Measurements from ENCODE around the gene ATN1. TPM values are rescaled to one million over a fixed set of nuclear protein-coding genes. Genes with fewer than 3 reads are reported as not detected.
"Not testable (repeated sequence)": the region's sequence is repeated elsewhere in the genome, so short reads cannot be mapped to it uniquely, and the experiment has no call there.

ATN1 gene
- total and polyA plus RNA-seq, 2 donors (not counting 1 experiment from before 2014, with no cell fraction given) = 9.4 to 21.5 TPM

DNA sequence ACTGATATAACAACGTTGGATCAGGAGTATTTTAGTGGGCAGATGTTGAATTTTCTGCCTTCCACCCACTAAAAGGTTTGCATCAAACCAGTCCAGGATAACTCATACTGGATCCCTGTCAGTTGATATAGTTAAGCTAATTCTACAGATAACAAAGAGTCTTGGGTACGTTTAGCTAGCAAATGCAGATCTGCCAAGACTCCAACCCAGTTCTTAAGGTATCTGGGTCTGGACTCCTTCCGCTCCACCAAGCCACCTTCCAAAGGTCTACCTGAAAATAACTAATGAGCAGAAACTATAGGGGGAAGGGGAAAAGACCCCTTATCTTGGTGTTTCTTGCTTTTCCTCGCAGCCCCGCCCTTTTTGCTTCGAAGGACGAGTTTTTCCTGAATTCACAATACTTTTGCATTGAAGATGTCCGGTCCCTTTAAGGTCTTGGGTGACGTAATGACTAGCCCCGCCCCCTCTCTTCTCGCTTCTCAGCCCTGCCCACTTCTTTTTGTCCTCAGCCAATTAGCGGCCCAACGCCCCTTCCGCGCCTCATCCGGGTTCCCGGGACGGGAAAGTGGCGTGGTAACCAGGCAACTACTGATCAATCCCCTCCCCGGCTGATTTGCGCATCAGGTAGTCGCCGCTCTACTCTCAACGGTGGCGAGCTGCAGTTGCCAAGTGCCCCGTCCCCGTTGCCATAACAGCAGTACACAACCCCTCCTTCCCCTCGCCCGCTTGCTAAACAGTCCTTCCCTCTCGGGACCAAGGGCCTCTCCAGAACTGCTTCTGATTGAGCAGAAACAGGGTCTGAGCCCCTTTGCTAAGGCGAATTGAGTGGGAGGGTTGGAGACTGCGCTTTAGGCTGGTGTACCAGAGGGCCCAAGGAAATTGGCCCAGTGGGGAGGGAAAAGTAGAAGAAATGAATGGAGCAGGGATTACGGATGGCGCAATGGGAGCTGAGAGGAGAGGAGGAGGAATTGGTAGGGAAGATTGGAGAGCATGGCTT, 23.2 kb upstream of the ATN1 start, which contains the start of gene LRRC23:
TSS of gene LRRC23 (plus strand) at position 543 of the 997 bp plus-strand sequence. CDS start 812 bp downstream, outside the sequence.
- Histone ChIP-seq H2AFZ (ENCODE audit: low read length) (peak within 1 kb of the TSS; percentile 82), H4K20me1 (ENCODE audit: control insufficient read depth, extremely low read depth, insufficient read depth, low read length) (no peaks in the 10 kb centered on the region), H3K4me2 (ENCODE audit: extremely low read depth, insufficient read depth, low read length) (peak within 1 kb of the TSS; percentile 93), H3K79me2 (ENCODE audit: control insufficient read depth, insufficient read depth, low read length) (no peaks in the 10 kb centered on the region), H3K27ac (ENCODE audit: insufficient read depth, low read length) (peak within 1 kb of the TSS; percentile 75), H3K9ac (ENCODE audit: insufficient read depth, low read length) (peak within 1 kb of the TSS; percentile 66), H3K4me3 (replicated peaks in 1 of 4; ENCODE audit: control extremely low read depth in 1 of 4, insufficient read depth in 1 of 4, low read depth in 3 of 4, low read length in 4 of 4) (peak within 1 kb of the TSS; percentile 54 to 89 (median 70)), H3K9me3 (ENCODE audit: control insufficient read depth, insufficient read depth, low read depth, low read length) (no peaks in the 10 kb centered on the region), H3K4me1 (ENCODE audit: control insufficient read depth, extremely low read depth, insufficient read depth, low read length) (peaks cover 2% of the 10 kb centered on the region), H3K27me3 (ENCODE audit: control insufficient read depth, insufficient read depth, low read length) (no peaks in the 10 kb centered on the region), H3K36me3 (ENCODE audit: control insufficient read depth, insufficient read depth, low read length) (no peaks in the 10 kb centered on the region)
- TF ChIP-seq, protein P1, sequence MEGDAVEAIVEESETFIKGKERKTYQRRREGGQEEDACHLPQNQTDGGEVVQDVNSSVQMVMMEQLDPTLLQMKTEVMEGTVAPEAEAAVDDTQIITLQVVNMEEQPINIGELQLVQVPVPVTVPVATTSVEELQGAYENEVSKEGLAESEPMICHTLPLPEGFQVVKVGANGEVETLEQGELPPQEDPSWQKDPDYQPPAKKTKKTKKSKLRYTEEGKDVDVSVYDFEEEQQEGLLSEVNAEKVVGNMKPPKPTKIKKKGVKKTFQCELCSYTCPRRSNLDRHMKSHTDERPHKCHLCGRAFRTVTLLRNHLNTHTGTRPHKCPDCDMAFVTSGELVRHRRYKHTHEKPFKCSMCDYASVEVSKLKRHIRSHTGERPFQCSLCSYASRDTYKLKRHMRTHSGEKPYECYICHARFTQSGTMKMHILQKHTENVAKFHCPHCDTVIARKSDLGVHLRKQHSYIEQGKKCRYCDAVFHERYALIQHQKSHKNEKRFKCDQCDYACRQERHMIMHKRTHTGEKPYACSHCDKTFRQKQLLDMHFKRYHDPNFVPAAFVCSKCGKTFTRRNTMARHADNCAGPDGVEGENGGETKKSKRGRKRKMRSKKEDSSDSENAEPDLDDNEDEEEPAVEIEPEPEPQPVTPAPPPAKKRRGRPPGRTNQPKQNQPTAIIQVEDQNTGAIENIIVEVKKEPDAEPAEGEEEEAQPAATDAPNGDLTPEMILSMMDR (conservative IDR thresholded peaks at IDR 0.05 in 1 of 2, IDR thresholded peaks at IDR 0.05 in 1 of 2; ENCODE audit: low read depth in 1 of 2, low read length in 2 of 2) = no peak
- TF ChIP-seq EZH2 (IDR thresholded peaks at IDR 0.05; ENCODE audit: low read length, missing control alignments) = no peak
- peak; percentile 92 to 94 for DNase-seq (ENCODE audit: low read depth in 2 of 2)

DNA sequence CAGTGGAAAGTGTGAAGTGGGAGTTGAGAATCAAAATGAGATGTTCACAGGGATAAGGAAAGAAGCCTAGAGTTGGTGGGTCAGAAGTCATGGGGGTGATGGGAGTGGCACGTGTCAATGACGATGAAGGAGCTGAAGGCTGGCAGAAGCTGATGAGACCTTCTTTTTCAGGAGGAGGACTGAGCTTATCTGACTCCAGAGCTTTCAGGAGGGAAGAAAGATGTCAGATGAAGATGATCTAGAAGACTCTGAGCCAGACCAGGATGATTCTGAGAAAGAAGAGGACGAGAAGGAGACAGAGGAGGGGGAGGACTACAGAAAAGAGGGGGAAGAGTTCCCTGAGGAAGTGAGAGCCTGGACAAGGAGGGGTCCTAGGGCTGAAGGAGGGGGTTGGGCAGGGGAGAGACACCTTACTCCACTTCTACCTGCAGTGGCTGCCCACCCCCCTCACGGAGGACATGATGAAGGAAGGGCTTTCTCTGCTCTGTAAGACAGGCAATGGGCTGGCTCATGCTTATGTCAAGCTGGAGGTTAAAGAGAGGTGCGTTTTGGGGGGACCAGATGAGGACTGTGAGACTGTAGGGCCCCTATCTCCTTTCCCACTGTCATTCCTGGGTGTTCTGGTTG, 22.2 kb upstream of the ATN1 start:
- H2AFZ ChIP-seq (ENCODE audit: low read length) = no peak overlapping the region
- no peak for DNase-seq (ENCODE audit: low read depth in 2 of 2)
- H3K27ac ChIP-seq (ENCODE audit: insufficient read depth, low read length) = peak overlapping the region; percentile 75
- TF ChIP-seq EZH2 (IDR thresholded peaks at IDR 0.05; ENCODE audit: low read length, missing control alignments) = no peak
- no peaks in the 10 kb centered on the region for H3K36me3 ChIP-seq (ENCODE audit: control insufficient read depth, insufficient read depth, low read length)
- peak overlapping the region; percentile 93 for H3K4me2 ChIP-seq (ENCODE audit: extremely low read depth, insufficient read depth, low read length)
- no peaks in the 10 kb centered on the region for H3K9me3 ChIP-seq (ENCODE audit: control insufficient read depth, insufficient read depth, low read depth, low read length)
- H3K27me3 ChIP-seq (ENCODE audit: control insufficient read depth, insufficient read depth, low read length) = no peaks in the 10 kb centered on the region
- H3K4me1 ChIP-seq (ENCODE audit: control insufficient read depth, extremely low read depth, insufficient read depth, low read length) = peaks cover 2% of the 10 kb centered on the region
- peak overlapping the region; percentile 66 for H3K9ac ChIP-seq (ENCODE audit: insufficient read depth, low read length)
- H4K20me1 ChIP-seq (ENCODE audit: control insufficient read depth, extremely low read depth, insufficient read depth, low read length) = no peaks in the 10 kb centered on the region
- H3K4me3 ChIP-seq (replicated peaks in 1 of 4; ENCODE audit: control extremely low read depth in 1 of 4, insufficient read depth in 1 of 4, low read depth in 3 of 4, low read length in 4 of 4) = peak overlapping the region; percentile 54 to 89 (median 70)
- H3K79me2 ChIP-seq (ENCODE audit: control insufficient read depth, insufficient read depth, low read length) = no peaks in the 10 kb centered on the region

DNA sequence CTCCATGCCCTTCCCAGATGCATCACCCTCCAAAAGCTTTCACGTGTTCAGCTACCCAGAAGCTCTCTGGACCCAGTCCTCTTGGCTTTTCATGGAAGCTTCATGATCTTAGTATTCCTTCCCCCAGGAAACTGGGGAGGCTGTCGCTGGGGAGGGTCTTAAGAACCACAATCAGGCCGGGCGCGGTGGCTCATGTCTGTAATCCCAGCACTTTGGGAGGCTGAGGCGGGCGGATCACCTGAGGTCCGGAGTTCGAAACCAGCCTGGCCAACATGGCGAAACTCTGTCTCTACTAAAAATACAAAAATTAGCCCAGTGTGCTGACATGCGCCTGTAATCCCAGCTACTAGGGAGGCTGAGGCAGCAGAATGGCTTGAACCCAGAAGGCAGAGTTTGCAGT, 19.6 kb upstream of the ATN1 start:
- not testable (repeated sequence) for H2AFZ ChIP-seq (ENCODE audit: low read length); H3K4me1 ChIP-seq (ENCODE audit: control insufficient read depth, extremely low read depth, insufficient read depth, low read length); H3K9ac ChIP-seq (ENCODE audit: insufficient read depth, low read length); DNase-seq (ENCODE audit: low read depth in 2 of 2); H4K20me1 ChIP-seq (ENCODE audit: control insufficient read depth, extremely low read depth, insufficient read depth, low read length); H3K36me3 ChIP-seq (ENCODE audit: control insufficient read depth, insufficient read depth, low read length); H3K4me2 ChIP-seq (ENCODE audit: extremely low read depth, insufficient read depth, low read length); H3K27ac ChIP-seq (ENCODE audit: insufficient read depth, low read length); H3K9me3 ChIP-seq (ENCODE audit: control insufficient read depth, insufficient read depth, low read depth, low read length); H3K79me2 ChIP-seq (ENCODE audit: control insufficient read depth, insufficient read depth, low read length); H3K27me3 ChIP-seq (ENCODE audit: control insufficient read depth, insufficient read depth, low read length); H3K4me3 ChIP-seq (replicated peaks in 1 of 4; ENCODE audit: control extremely low read depth in 1 of 4, insufficient read depth in 1 of 4, low read depth in 3 of 4, low read length in 4 of 4)

Measured in fibroblast of lung (primary cell).